ENCODE data around the gene GSE1.

GSE1 gene

DNA sequence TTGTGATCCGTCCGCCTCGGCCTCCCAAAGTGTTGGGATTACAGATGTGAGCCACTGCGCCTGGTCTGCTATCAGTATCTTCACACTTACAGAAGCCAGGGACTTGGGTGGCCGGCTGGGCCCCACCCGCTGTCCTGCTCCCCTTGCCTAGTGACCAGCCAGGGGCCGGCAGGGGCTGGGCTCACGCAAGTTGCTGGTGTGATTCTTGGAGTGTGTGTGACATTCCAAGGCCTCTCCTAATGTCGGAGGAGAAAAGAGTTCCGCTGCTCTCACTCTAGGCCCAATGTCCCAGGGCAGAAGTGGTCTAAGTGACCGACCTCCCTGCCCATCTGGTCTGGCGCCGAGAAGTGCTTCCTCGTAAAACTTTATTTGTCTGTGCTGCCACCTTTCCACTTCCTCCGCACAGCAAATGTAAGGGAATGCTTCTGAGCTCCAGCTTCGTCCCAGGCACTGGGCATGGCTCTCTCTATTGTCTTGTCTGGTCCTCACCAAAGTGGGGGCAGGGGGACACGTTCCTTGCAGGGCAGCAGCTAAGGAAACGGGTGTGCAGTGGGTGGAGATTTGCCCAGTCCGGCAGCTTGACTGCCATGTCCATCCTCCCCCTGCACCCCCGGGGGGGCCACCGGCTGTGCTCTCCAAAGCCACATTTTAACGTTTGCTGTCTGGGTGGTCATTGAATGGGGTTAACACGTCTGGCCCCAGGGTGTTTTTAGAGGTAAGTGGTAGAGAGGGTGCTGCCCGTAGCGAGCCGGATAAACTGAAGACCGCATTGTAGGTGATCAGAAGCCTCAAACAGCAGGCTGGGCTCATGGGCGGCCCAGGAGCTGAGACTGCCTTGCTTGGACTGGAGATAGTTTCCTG, 7.8 kb upstream of the GSE1 start:
- DNase-seq: no peak

DNA sequence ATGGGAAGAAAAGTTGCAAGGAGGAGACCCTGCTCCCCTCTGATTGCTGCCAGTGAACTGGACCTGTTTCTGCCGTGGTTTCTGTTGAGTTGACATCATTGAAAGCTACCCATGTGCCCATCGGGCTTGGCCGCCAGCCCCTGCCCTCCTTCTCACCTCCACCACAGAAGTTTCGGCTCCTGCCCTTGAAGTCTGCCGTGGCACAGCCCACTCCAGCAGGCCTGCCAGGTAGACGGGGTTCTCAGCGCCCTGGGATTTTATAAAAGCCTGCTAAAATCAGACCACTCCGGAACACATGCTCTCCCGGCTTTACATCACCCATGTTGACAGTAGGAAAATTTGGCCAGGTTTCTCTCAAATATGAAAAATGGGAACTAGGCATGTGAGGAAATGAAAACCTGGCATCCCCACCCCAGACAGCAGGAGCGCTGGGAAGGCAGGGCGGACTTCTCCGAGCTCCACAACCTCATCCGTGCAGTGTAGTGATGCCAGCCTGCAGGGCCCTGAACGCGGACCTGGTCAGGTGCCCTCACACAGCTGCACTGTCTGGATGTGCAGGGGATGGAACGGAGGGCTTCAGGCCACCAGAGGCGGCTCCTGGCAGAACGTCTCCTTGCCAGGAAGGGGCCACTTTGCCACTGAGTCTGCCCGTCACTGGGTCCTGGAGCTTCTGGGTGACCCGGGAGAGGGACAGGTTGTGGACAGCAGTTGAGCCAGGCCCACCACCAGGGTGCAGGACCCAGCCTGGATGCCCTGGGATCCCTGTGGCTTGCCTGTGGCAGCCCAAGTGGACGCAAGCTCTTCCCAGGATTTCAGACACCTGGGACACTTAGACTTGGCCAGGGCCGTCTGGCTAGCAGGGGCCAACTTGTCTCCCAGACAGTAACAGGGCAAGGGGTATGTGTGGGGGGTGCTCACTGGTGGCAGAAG, 6.9 kb upstream of the GSE1 start:
- no peak for DNase-seq

DNA sequence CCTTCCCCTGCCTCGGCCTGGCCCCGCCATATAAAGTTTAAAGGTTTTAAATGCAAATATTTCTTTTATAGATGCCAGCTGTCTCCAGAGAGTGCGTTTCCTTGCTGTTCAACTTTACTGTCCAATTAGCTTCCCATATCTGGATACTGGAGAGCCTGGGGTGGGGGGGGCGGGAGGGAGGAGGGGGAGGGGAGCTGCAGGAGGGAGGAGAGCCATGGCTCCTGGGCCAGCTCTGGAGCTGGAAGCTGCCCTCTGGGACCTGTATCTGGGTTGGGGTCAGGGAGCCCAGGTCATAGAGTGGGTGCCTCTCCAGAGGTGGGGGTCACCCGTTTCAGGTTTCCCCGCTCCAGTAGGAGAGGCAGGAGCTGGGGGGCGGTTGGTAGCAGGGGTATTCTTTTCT, 6.2 kb upstream of the GSE1 start:
- DNase-seq: no peak

DNA sequence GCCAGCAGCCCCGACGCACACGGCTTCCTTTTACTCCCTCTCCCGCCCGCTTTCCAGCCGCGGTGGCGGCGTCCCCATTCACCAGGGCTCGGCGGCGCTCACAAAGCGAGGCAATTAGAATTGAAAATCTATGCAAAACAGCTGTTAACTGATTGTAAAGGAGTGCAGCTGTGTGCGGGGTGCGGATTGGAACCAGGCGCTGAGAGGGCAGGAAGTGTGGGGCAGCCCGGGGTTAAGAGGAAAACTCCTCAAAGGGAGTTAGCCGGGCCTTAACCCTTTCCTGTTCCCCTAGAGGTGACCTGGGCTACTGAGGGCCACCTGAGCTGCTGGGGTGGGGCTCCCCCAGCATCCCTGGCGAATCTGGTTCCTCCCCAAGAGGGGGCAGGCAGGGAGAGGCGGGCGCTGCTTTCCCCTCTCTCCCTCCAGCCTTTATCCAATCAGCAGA, 5.8 kb upstream of the GSE1 start:
- peak in 10 of 58 donors; percentile 19 to 47 (median 32) for DNase-seq

DNA sequence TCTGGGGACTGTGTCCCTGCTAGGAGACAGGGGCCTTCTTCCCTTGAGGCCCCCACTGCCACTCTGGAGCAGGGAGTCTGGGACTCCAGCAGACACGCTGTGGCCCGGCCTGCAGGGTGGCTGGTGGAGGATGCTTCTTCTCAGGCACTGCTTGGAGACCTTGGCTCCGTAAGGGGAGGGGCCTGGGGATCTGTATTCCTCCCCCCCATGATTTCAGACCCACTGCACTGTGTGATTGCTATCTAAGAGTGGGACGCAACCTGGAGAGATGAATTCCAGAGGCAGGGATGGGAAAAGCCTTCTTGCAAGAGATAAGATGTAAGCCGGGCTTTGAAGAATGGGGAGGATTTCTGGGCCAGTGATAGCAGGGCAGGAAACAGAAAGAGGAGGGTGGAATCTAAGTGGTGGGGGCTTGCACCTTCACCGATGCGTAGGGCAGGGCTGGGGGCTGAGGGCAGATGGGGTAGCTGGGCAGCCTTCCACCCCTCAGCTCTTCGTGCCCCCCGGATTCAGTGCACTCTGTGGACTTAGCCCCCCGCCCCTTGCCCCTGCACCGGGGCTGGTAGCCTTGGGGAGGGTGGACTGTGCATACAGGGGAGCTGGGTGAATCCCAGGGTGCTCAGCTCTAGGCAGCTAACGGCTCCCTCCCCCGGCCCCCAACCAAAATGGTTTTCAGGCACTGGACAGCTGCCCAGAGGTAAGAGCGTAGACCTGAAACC, 5.2 kb upstream of the GSE1 start:
- no peak for DNase-seq

- DNase-seq: no peak
Measured at GRCh38 chr16:85608515-85608885, 4.6 kb upstream of the GSE1 start.

- DNase-seq: no peak
Measured at GRCh38 chr16:85608887-85609286, 4.2 kb upstream of the GSE1 start.

DNA sequence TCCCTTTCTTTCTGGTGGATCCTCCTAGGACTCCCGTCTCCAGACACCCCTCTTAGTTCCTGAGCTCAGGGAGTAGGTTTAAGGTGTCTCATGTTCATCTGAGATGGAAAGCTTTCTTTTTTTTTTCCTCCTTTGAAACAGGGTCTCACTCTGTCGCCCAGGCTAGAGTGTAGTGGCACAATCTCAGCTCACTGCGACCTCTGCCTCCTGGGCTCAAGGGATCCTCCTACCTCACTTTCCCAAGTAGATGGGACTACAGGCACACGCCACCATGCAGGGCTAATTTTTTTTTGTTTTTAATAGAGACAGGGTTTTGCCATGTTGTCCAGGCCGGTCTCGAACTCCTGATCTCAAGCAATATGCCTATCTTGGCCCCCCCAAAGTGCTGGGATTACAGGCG, 3.6 kb upstream of the GSE1 start:
- DNase-seq: no peak

DNA sequence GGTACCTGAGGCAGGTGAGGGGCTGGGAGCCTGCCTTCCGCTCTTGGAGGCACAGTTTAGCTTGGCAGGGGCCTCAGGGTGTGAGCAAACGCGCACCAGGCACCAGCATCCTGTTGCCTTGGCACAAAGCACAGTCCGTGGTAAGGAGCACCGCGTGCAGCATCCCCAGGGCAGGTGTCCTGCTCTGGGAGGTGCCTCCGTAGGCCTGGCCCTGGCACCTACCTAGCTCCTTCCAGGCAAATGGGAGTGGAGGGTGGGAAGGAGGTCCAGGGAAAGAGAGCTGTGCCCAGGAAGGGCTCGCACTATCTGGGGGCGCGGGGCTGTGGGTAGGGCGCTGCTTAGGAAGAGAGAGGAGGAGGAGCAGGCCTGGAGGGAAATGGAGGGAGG, 3.1 kb upstream of the GSE1 start:
- DNase-seq: no peak

- DNase-seq: peak in 57 of 58 donors; percentile 29 to 87 (median 77)
Measured at GRCh38 chr16:85610446-85611193, 2.5 kb upstream of the GSE1 start.

GRCh38 chr16:85611194-85611443, 2.0 kb upstream of the GSE1 start:
- peak in 5 of 58 donors; percentile 49 to 71 (median 56) for DNase-seq

DNA sequence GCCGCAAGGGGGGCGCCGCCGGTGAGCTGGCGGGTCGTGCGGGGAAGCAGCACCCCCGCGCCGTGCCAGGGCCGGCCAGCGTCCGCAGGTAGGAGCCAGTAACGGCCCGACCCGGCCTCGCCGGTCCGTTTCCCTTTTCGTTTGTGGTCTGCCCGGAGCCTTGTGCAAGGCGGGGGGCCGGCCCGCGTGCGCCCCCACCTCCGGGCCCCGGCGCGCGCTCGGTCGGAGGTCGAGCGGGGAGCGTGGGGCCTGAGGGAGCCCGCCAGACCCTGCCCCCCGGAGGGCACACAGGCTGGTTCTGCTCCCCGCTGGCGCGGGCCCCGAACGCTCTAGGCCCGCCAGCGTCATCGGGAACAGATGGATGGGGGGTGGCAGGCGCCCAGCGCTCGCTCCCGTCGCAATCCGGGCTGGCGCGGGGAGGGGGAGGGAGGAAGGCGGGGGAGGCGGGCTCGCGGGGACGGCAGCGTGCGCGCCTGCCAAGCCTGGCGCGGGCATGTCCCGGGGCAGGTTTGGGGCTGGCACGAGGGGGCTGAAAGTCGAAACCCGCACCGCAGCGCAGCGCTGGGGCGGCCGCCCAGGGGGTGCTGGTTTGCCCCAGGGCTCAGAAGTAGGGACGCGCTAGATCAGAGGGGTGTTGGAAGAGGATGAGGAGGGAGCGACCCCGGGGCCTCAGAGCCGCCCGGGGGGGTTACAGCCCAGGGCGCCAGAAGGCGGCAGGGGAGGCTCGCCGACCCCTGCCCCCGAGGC, 1.5 kb upstream of the GSE1 start:
- DNase-seq: peak in 57 of 58 donors; percentile 19 to 88 (median 75)

GRCh38 chr16:85612191-85612800, 826 bp upstream of the GSE1 start:
- peak in 7 of 58 donors; percentile 20 to 52 (median 46) for DNase-seq

DNA sequence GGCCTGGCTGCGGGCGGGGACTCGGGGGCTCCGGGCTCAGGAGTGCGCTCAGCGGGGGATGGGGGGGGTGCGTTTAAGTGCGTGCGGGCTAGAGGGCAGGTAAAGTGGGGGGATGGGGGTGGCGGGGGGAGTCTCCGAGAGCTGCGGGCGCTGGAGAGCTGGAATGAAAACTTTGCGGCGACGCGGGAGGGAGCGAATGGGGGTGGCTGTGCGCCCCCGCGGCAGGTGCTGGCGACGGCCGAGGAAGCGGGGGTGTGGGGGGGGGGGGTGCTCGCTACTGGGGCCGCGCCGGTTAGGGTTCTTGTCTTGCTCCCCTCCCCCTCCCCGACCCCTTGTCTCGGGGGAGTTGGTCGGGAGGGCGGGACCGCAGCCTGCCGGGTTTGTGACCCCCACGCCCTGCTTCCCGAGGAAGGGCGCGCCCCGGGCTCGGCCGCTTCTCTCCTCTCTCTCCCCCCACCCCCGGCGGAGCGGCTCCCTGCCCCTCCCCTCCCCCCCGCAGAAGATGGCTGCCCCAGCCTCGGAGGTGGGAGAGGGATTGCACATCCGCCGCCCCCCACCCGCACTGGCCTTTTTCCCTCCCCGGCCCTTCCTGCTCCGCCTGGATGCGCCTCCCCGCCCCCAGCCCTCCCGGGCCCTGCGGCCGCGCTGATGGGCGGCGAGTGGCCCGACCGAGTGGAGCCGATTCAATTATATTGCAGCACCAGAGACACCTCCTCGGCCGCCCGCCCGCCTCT, 649 bp downstream of the GSE1 start:
- DNase-seq: peak in 32 of 58 donors; percentile 15 to 68 (median 36)

DNA sequence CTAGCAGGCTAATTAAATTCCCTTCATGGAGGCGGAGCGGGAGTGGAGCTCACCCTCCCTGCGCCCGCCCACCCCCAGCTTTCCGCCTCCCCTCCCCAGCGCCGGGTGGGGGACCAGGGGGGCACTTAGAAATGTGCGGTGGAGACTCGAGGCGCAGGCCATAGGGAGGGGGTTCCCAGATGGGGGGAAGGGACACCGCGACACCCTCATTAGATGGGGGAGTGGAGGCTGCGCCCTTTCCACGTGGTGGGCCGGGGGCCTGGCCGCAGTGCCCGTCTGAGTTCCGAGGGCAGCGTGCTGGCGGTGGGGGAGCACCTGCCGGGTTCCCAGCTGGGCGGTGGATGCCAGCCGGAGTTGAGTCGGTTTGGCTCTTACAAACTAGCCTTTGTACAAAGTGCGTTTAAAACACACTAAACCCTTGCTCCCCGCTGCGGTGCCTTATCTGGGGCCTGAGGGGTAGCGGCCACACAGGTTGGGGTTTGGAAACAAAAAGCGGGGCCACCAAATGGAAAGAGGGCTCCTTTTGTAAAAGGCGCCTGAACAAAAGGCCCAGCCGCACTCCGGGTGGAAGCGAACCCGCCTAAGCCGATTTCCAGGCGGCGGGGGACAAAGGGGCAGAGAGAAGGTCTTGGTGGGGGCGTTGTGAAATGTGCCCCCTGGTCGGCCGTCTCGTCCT, 1.4 kb downstream of the GSE1 start:
- peak in 2 of 58 donors; percentile 25 to 32 for DNase-seq

DNA sequence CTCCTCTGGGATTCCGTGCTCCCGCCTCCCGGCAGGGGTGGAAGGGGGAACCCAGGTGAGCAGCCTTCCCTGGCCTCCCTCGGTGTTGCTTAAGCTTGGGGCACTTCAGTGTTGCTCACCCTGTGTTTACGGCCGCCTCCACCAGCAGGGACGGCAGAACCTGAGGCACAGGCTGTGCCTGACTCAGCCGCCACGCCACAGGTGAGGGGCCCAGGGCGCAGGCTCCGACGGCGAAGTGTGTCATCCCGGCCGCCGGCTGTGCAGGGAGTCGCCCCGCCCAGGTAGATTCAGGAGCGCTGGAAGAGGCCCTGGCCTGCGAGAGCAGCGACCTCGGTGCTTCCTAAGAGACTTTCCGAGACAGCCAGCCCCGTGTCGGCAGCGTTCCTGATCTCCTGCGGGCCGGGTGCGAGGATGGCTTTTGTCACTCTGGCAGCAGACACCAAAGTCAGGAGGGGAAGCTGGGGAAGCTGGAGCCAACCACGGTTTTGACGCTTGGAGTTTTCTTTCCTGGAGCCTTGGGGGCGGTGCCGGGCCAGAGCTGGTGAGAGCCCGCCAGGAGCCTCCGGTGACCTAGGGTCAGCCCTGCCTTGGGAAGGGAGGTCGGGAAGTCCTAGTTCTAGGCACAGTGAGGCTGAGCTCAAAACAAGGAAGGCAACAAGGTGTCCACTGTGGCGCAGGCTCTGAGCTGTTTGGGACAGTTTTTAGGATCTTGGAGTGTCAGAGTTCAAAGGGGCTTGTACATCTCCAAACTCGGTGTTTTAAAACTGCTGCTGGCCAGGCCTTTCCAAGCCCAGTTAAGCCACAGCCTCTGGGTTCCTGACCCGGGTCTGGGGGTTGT, 2.1 kb downstream of the GSE1 start:
- DNase-seq: peak in 2 of 58 donors; percentile 16 to 18

- DNase-seq: peak in 51 of 58 donors; percentile 12 to 72 (median 54)
Measured at GRCh38 chr16:85615852-85616606, 2.9 kb downstream of the GSE1 start.
